Liver (tissue), 9 donors: ENCODE results near the gene KAZN. TPM values are rescaled to one million over a fixed set of nuclear protein-coding genes. Genes with fewer than 3 reads are reported as not detected.

Experiments used
- DNase-seq: peaks from one replicate; pipeline ENCODE4 v3.0.0-alpha.2; 2017; ENCODE audit warnings: low spot score
- H3K27ac ChIP-seq, 2 donors: one replicate each; pipeline ENCODE4 v1.7.0; 2013; ENCODE audit warnings: inconsistent platforms in 2 of 2, low read length in 2 of 2, control low read depth in 1 of 2, low read depth in 1 of 2, mild to moderate bottlenecking in 1 of 2
- H3K27me3 ChIP-seq, 4 donors: one replicate each; pipeline versions ENCODE4 v1.6.1 to v1.7.0; 2013; ENCODE audit warnings: low read length in 3 of 4, inconsistent platforms in 1 of 4, mild to moderate bottlenecking in 1 of 4, moderate library complexity in 1 of 4; ENCODE audit not compliant: control insufficient read depth in 4 of 4, insufficient read depth in 4 of 4
- H3K36me3 ChIP-seq, 4 donors: one replicate each; pipeline versions ENCODE4 v1.6.1 to v1.7.0; 2013; ENCODE audit warnings: low read length in 3 of 4, mild to moderate bottlenecking in 3 of 4, low read depth in 1 of 4, moderate library complexity in 1 of 4; ENCODE audit not compliant: control insufficient read depth in 4 of 4, insufficient read depth in 3 of 4
- H3K4me1 ChIP-seq, 4 donors: one replicate each; pipeline versions ENCODE4 v1.6.1 to v1.7.0; 2013; ENCODE audit warnings: low read length in 3 of 4, mild to moderate bottlenecking in 3 of 4, moderate library complexity in 1 of 4; ENCODE audit not compliant: control insufficient read depth in 4 of 4, insufficient read depth in 4 of 4
- H3K4me3 ChIP-seq, 3 donors: one replicate each; pipeline versions ENCODE4 v1.6.1 to v1.7.0; 2013; ENCODE audit warnings: low read length in 3 of 3, control low read depth in 1 of 3, low read depth in 1 of 3, mild to moderate bottlenecking in 1 of 3
- H3K9ac ChIP-seq, 2 donors: one replicate each; pipeline ENCODE4 v1.7.0; 2013; ENCODE audit warnings: low read length in 2 of 2, mild to moderate bottlenecking in 2 of 2, moderate library complexity in 2 of 2, control low read depth in 1 of 2, low read depth in 1 of 2
- H3K9me3 ChIP-seq, 4 donors: one replicate each; pipeline versions ENCODE4 v1.6.1 to v1.7.0; 2013; ENCODE audit warnings: low read length in 3 of 4; ENCODE audit not compliant: control insufficient read depth in 4 of 4
- EGR1 ChIP-seq, 2 donors: IDR thresholded peaks; 2 replicates each; pipeline ENCODE4 v1.6.1; 2016 to 2018; ENCODE audit warnings: antibody characterized with exemption in 2 of 2, low read depth in 2 of 2
- HNF4A ChIP-seq, 2 donors: conservative IDR thresholded peaks; 2 replicates each; pipeline ENCODE4 v1.6.1; 2016; ENCODE audit warnings: antibody characterized with exemption in 2 of 2, mild to moderate bottlenecking in 2 of 2
- HNF4G ChIP-seq: IDR thresholded peaks from 2 replicates; pipeline ENCODE4 v1.6.1; 2016; ENCODE audit warnings: antibody characterized with exemption
- NR2F2 ChIP-seq: IDR thresholded peaks from 2 replicates; pipeline ENCODE4 v1.6.1; 2016; ENCODE audit warnings: antibody characterized with exemption
- RXRA ChIP-seq, 2 donors: IDR thresholded peaks; 2 replicates each; pipeline ENCODE4 v1.6.1; 2017 to 2018; ENCODE audit warnings: antibody characterized with exemption in 2 of 2, mild to moderate bottlenecking in 1 of 2
- SP1 ChIP-seq: IDR thresholded peaks from 2 replicates; pipeline ENCODE4 v1.6.1; 2018; ENCODE audit warnings: antibody characterized with exemption, mild to moderate bottlenecking
- WGBS: extraction: QIAGEN DNeasy Blood & Tissue Kit; methylation state at CpG from one replicate; pipeline ENCODE4 v1.1.7; 2013; 5-methylcytosine and 5-hydroxymethylcytosine counted together
- polyA plus RNA-seq, 2 donors: library from polyadenylated mRNA; stranded (reverse) in 1 of 2; unstranded in 1 of 2; fragments of 200-250 nt in 1 of 2; fragments of >200 nt in 1 of 2; fragmentation: Nextera tagmentation in 1 of 2; extraction: Ambion mirVana in 1 of 2; gene quantifications; one replicate each; pipeline versions ENCODE4 v1.2.1 to v1.2.3, GENCODE V29; 2013 to 2015
- total RNA-seq, 2 donors: library from RNA; depleted of rRNA; stranded (reverse); fragments of >200 nt; gene quantifications; one replicate each; pipeline ENCODE4 v1.2.3, GENCODE V29; 2014
- TF ChIP-seq, protein P1 (sequence below): IDR thresholded peaks from 2 replicates; pipeline ENCODE4 v1.6.1; 2016; ENCODE audit warnings: antibody characterized with exemption
- TF ChIP-seq, protein P2 (sequence below): IDR thresholded peaks from 2 replicates; pipeline ENCODE4 v1.6.1; 2016; ENCODE audit warnings: antibody characterized with exemption, mild to moderate bottlenecking
- TF ChIP-seq, protein P3 (sequence below): fragments of 150-350 bp; IDR thresholded peaks from 2 replicates; pipeline ENCODE4 v1.5.1; 2017; ENCODE audit warnings: improper control_type of control experiment, low read depth, low read length; ENCODE audit not compliant: missing input control
- TF ChIP-seq, protein P4 (sequence below): IDR thresholded peaks from 2 replicates; pipeline ENCODE4 v1.6.1; 2016; ENCODE audit warnings: antibody characterized with exemption
- TF ChIP-seq, protein P5 (sequence below): IDR thresholded peaks from 2 replicates; pipeline ENCODE4 v1.6.1; 2016; ENCODE audit warnings: antibody characterized with exemption
- donor health status: healthy.
- donor health status: healthy.
- donor health status: healthy.
- donor health status: healthy.
- donor health status: healthy.

Gene KAZN
- total and polyA plus RNA-seq, 4 donors = 1.9 to 6.9 (median 2.4) TPM

DNA sequence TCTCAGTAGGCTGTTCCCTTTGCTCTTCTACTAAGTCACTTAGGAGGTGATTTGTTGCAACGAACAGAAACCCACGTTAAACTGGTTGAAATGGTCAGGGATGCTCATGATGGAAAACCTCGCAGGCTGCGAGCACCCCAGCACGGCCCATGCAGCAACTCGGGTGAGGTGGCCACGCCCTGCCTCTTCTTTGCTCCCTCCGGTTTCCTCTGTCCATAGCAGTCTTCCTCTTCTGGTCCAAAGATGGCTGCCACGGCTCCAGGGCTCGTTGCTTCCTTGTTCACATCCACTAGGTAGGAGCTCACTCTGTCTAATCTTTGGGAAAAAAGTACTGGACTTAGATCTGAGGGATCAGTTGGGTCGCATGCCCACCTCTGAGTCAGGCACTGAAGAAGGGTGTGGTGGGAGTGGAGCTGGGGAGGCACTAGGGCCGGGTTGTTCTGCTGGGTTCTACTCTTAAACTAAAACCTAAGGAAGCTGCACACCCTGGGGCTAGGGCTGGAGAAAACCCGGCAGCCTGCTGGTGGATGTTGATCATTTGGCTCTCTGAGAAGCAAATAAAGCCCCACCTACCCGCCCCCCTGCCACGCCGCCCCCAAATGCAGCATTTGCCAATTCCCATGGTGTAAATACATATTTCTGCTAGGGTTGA, 31.0 kb downstream of the KAZN start:
- WGBS = 86% methylated on average over 16 of the region's 16 CpGs

DNA sequence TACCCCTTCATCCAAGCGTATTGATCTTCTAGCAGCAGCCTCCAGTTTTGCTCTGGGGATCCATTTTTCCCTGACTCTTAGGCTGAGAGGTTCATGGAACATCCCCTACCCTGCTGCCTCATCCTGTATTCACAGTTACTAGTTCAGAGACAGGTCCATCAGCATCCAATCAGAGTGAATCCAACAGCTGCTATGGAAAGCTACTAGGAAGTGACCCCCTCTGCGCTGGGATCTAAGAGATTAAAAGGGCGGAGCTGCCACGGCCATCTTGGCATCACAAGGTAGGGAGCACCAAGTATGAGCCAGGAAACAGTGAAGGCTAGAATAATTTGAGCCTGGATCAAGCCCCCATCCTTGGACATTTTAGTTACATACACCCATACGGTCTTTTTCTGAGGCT, 32.5 kb downstream of the KAZN start:
- no peak for TF ChIP-seq HNF4G
- TF ChIP-seq, protein P1, sequence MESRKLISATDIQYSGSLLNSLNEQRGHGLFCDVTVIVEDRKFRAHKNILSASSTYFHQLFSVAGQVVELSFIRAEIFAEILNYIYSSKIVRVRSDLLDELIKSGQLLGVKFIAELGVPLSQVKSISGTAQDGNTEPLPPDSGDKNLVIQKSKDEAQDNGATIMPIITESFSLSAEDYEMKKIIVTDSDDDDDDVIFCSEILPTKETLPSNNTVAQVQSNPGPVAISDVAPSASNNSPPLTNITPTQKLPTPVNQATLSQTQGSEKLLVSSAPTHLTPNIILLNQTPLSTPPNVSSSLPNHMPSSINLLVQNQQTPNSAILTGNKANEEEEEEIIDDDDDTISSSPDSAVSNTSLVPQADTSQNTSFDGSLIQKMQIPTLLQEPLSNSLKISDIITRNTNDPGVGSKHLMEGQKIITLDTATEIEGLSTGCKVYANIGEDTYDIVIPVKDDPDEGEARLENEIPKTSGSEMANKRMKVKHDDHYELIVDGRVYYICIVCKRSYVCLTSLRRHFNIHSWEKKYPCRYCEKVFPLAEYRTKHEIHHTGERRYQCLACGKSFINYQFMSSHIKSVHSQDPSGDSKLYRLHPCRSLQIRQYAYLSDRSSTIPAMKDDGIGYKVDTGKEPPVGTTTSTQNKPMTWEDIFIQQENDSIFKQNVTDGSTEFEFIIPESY = no peak
- TF ChIP-seq, protein P2, sequence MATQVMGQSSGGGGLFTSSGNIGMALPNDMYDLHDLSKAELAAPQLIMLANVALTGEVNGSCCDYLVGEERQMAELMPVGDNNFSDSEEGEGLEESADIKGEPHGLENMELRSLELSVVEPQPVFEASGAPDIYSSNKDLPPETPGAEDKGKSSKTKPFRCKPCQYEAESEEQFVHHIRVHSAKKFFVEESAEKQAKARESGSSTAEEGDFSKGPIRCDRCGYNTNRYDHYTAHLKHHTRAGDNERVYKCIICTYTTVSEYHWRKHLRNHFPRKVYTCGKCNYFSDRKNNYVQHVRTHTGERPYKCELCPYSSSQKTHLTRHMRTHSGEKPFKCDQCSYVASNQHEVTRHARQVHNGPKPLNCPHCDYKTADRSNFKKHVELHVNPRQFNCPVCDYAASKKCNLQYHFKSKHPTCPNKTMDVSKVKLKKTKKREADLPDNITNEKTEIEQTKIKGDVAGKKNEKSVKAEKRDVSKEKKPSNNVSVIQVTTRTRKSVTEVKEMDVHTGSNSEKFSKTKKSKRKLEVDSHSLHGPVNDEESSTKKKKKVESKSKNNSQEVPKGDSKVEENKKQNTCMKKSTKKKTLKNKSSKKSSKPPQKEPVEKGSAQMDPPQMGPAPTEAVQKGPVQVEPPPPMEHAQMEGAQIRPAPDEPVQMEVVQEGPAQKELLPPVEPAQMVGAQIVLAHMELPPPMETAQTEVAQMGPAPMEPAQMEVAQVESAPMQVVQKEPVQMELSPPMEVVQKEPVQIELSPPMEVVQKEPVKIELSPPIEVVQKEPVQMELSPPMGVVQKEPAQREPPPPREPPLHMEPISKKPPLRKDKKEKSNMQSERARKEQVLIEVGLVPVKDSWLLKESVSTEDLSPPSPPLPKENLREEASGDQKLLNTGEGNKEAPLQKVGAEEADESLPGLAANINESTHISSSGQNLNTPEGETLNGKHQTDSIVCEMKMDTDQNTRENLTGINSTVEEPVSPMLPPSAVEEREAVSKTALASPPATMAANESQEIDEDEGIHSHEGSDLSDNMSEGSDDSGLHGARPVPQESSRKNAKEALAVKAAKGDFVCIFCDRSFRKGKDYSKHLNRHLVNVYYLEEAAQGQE = no peak

More for the DNA sequence above, 31.0 kb downstream of the KAZN start:
- DNase-seq = no peak
- Histone ChIP-seq H3K36me3 (no peaks in the 10 kb centered on the region), H3K27ac (no peak overlapping the region), H3K4me3 (no peak overlapping the region), H3K27me3 (peaks cover 0 to 4% (median 0%) of the 10 kb centered on the region in 4 donors), H3K9me3 (no peaks in the 10 kb centered on the region), H3K4me1 (no peaks in the 10 kb centered on the region), H3K9ac (no peak overlapping the region)
- TF ChIP-seq HNF4A (conservative IDR thresholded peaks at IDR 0.05) (no peak), HNF4G (no peak), RXRA (IDR thresholded peaks at IDR 0.05) (no peak), EGR1 (IDR thresholded peaks at IDR 0.05; ENCODE audit: low read depth in 2 of 2) (no peak), SP1 (no peak), NR2F2 (no peak)
- TF ChIP-seq, protein P3, sequence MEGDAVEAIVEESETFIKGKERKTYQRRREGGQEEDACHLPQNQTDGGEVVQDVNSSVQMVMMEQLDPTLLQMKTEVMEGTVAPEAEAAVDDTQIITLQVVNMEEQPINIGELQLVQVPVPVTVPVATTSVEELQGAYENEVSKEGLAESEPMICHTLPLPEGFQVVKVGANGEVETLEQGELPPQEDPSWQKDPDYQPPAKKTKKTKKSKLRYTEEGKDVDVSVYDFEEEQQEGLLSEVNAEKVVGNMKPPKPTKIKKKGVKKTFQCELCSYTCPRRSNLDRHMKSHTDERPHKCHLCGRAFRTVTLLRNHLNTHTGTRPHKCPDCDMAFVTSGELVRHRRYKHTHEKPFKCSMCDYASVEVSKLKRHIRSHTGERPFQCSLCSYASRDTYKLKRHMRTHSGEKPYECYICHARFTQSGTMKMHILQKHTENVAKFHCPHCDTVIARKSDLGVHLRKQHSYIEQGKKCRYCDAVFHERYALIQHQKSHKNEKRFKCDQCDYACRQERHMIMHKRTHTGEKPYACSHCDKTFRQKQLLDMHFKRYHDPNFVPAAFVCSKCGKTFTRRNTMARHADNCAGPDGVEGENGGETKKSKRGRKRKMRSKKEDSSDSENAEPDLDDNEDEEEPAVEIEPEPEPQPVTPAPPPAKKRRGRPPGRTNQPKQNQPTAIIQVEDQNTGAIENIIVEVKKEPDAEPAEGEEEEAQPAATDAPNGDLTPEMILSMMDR = no peak
- TF ChIP-seq, protein P1 = no peak
- TF ChIP-seq, protein P2 = no peak
- TF ChIP-seq, protein P4, sequence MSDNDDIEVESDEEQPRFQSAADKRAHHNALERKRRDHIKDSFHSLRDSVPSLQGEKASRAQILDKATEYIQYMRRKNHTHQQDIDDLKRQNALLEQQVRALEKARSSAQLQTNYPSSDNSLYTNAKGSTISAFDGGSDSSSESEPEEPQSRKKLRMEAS = no peak
- TF ChIP-seq, protein P5, sequence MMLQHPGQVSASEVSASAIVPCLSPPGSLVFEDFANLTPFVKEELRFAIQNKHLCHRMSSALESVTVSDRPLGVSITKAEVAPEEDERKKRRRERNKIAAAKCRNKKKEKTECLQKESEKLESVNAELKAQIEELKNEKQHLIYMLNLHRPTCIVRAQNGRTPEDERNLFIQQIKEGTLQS = no peak

More for the DNA sequence above, 32.5 kb downstream of the KAZN start:
- no peak for DNase-seq
- no peak overlapping the region for H3K4me3 ChIP-seq
- no peaks in the 10 kb centered on the region for H3K36me3 ChIP-seq
- H3K9me3 ChIP-seq = no peaks in the 10 kb centered on the region
- peaks cover 0 to 4% (median 0%) of the 10 kb centered on the region in 4 donors for H3K27me3 ChIP-seq
- no peaks in the 10 kb centered on the region for H3K4me1 ChIP-seq
- H3K9ac ChIP-seq = no peak overlapping the region
- WGBS = 90% methylated on average over 5 of the region's 5 CpGs
- H3K27ac ChIP-seq = no peak overlapping the region
